Heart left ventricle (tissue), 13 donors: ENCODE measurements around the gene GPRIN2.
"Not testable (repeated sequence)": the region's sequence is repeated elsewhere in the genome, so short reads cannot be mapped to it uniquely, and the experiment has no call there.

Source experiments
- POLR2A ChIP-seq, 2 donors: fragments of 450-650 bp; IDR thresholded peaks; one replicate each; pipeline ENCODE4 v1.6.1; 2017; ENCODE audit warnings: antibody characterized with exemption in 2 of 2, mild to moderate bottlenecking in 2 of 2, moderate library complexity in 2 of 2
- TF ChIP-seq, protein P1 (sequence below), 12 donors: fragments of 200-600 bp; sonication (generic) in 4 of 12; IDR thresholded peaks; one replicate each; pipeline versions ENCODE4 v1.5.0 to v1.8.0; 2018 to 2022; ENCODE audit warnings: antibody characterized with exemption in 12 of 12, mild to moderate bottlenecking in 5 of 12
- donor health status: ischemic (EF 13 %, LVEDD 7.1; RV severe dilation, severe dysfunction).
- donor health status: DM: no; HTN: yes; CAD: no.
- donor health status: DM: no; HTN: no; CAD: no.
- donor health status: ischemic (EF 25% LVEDD 6.9; RV normal size, moderate dysfunction).
- donor health status: ischemic (EF 25% LVEDD 5.7; RV mildly dilated, moderate dysfunction).
- donor health status: ischemic (EF 35%, LVEDD 5.7; RV mildly dilated, moderate dysfunction).
- donor health status: nonischemic (EF 11% LVEDD 7.7; RV severe dilation, severe dysfunction).
- donor health status: DM: yes; HTN: yes; CAD: no.
- donor health status: PGD.
- donor health status: ischemic (EF 29% LVEDD 5.4; RV normal size, mild dysfunction).
- donor health status: nonischemic (EF 23%, LVEDD 6.1; RV moderate dilation, normal function).

DNA sequence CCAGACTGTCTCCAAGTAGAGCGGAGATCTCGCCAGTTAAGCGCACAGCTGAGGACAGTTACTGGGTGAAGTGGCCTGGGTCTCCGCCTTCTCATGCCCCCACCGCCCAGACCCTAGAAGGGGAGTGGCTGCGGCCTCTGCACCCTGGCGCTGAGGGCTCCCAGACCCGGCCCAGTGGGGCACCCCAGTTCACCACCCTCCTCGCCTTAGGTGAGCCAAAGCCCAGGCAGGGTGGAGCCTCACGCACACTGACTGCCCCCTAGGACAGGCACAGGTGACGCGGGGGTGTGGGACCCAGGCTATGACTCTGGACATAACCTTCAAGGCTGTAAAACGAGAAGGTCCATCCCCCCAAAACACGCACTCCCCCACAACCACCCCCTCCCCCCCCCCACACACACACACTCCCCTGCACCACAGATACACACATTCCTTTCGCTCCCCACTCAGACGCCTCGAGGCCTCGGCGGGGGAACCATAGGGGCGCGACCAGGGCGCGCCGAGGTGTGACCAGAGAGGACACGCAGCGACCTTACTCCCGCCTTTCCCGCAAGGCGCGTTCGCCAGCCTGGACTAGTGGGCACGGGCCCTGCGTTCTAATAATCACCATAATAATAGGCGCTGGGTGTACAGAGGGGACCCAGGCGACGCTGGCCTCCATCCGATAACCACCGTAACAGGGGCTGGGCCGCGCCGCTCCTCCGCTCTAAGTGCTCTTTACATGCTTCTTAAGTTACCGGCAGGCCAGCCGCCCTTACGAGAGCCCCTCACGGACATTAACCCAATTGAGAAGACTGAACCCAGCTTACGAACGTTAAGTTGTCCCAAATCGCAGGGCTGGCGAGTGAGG, 21.4 kb upstream of the GPRIN2 start:
- TF ChIP-seq, protein P1, sequence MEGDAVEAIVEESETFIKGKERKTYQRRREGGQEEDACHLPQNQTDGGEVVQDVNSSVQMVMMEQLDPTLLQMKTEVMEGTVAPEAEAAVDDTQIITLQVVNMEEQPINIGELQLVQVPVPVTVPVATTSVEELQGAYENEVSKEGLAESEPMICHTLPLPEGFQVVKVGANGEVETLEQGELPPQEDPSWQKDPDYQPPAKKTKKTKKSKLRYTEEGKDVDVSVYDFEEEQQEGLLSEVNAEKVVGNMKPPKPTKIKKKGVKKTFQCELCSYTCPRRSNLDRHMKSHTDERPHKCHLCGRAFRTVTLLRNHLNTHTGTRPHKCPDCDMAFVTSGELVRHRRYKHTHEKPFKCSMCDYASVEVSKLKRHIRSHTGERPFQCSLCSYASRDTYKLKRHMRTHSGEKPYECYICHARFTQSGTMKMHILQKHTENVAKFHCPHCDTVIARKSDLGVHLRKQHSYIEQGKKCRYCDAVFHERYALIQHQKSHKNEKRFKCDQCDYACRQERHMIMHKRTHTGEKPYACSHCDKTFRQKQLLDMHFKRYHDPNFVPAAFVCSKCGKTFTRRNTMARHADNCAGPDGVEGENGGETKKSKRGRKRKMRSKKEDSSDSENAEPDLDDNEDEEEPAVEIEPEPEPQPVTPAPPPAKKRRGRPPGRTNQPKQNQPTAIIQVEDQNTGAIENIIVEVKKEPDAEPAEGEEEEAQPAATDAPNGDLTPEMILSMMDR (IDR thresholded peaks at IDR 0.05), result not testable (repeated sequence)
- not testable (repeated sequence) for TF ChIP-seq POLR2A (IDR thresholded peaks at IDR 0.05)
